Measurements from ENCODE around the gene BTBD17.

Gene BTBD17

GRCh38 chr17:74334393-74335039 is 27.2 kb downstream of the BTBD17 start:
- no peak for FAIRE-seq

DNA sequence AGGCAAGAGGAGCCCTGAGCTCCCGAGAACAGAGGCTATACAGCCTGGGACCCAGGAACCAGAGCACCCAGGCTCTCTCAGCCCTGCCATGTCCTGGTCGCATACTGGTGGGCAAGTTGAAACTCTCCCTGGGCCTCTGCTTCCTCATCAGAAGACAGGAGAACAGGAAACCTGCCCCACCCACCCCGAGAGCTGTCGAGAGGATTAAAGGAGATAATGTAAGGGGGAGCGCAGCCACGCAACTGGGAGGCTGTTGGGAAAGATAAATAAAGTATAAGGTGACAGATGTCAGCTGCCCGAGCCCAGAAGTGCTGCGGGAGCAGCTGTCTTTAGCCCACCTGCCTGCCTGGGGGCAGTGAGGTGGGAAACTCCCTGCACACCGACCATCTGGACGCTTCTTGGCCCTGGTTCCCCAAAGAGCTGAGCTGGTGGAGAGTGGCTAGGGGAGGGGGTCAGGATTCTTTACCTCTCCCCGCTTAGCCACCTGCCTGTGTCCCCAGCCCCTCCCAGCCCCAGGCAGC is 28.8 kb downstream of the BTBD17 start:
- no peak for FAIRE-seq

- no peak for FAIRE-seq
These were observed 29.5 kb downstream of the BTBD17 start for GRCh38 chr17:74332017-74332650.

- FAIRE-seq, result no peak
These were observed 31.2 kb downstream of the BTBD17 start for GRCh38 chr17:74330446-74330845.

DNA sequence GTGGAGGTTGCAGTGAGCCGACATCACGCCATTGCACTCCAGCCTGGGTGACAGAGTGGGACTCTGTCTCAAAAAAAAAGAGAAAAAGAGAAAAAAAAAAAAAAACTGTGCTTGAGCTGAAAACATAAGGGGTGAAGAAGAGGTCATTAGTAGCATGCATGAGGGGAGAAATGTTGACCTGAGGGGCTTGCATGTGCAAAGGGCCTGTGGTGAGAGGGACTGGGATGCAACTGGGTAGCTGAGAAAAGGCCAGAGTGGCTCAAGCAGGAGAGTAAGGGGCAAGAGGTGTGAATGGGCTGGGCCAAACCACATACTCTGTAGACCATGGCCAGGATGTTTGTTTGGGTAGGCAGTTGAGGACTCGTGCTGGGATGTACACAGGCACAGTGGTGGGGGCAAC is 32.3 kb downstream of the BTBD17 start:
- no peak for FAIRE-seq

- no peak for FAIRE-seq
These were observed 33.2 kb downstream of the BTBD17 start for GRCh38 chr17:74328487-74328886.

DNA sequence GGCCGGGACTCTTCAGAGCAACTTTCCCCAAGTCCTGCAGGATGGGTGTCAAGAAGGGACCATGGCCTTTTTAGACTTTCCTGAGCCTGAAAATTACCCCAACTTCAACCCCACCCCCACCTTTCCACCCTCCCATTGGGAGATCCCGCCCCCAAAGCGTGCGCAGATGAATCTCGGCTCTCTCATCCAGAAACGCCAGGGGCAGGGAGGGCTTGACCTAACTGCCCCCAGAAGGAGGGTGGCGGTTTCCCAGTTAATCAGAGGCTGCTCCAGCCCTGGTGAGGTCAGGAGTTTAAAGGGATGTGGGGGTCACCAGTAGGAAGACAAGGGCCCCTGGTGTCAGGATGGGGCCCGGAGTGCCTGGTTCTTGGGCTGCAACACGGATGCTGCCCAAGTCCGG is 35.2 kb downstream of the BTBD17 start:
- FAIRE-seq, result no peak

- FAIRE-seq, result no peak
These were observed 35.8 kb downstream of the BTBD17 start, which contains the start of gene KIF19 for GRCh38 chr17:74325743-74326379. Gene KIF19, plus strand, starts transcription at chr17:74326226. Its CDS starts 124 bp downstream, at chr17:74326350.

DNA sequence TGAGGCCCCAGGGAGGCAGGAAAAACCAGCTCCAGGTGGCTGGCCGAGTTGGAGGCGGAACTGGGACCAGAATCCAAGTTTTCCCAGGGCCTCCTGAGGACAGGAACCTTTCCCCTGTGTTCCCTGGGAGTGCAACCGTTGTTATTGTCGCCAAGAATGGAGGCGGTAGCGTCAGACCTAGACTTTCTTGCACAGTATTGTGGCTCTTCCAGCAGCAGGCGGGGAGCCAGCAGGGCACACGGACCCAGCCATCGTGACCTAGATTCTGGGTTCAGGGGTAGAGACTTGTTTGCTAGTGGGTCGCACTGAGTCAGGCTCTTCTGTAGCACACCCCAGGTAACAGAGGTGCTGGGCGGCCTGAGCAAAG is 36.3 kb downstream of the BTBD17 start:
- no peak for FAIRE-seq

GRCh38 chr17:74324521-74324920 is 37.1 kb downstream of the BTBD17 start:
- FAIRE-seq, result no peak

DNA sequence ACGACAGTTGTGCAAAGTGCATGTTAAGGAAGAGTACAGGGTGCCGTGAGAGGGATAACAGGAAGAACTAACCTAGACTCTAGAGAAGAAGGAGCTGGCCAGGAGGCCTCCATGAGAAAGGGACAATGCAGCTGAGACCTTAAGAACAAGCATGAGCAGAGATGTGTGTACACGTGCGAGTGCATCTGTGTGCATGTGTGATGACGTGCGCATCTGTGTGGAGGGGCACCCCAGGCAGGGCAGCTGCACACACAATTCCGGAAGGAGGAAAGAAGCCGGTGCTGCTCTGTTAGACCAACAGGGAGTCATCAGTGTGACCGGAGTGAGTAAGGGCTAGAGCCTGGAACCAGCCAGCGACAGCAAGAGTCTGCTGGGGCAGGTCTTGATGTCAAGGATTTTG is 43.3 kb downstream of the BTBD17 start:
- FAIRE-seq, result no peak

DNA sequence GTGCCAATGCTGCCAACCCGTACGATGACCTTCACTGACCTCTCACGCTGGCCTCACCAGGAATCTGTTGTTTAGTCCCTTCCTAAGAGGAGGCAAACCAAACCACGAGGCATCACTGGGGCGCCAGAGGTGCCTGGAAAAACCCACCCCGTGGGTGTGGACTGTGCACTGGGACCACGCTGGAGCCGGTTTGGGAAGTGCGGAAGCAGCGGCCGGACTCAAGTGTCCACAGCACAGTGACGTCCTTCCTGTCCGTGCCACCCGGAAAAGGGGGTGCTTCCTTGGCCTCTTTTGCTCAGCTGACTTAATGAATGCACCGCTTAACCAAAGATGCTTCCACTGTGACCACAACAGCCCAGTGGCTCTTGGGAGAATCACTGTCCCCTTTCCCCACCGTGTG is 44.6 kb downstream of the BTBD17 start:
- FAIRE-seq, result no peak

- FAIRE-seq, result no peak
These were observed 45.4 kb downstream of the BTBD17 start for GRCh38 chr17:74316220-74316619.

DNA sequence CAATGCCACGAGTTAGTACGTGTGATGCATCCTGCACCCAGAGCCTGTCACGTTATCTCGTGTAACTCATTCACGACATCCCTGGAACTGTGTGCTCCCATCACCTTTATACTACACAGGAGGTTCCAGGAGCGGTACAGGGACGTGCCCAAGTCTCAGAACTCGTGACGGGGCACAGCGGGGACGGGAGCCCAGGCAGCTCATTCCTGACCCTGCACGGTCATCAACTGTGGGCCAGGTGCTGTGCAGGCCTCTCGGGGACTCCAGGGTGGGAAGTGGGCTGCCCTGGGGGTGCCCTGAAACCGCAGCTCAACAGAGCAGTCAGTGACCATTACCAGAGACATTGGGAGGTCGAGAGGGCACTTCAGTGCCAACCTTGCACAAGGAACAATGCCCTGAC is 46.8 kb downstream of the BTBD17 start:
- FAIRE-seq, result no peak

DNA sequence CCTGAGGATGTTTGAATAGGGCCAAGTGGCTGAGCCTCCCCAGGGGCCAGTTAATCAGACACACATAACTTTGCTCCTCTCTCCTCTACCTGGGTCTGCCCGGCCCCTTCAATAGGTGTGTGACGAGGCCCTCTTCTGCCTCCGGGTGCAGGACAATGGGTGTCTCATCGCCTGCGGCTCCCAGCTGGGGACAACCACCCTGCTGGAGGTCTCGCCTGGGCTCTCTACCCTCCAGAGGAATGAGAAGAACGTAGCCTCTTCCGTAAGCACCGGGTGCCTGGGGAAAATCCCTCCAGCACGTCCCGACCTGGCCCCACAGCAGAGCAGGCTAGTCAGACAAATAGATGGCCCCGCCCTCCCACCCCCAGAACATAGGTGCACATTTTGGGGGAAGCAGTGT is 51.8 kb downstream of the BTBD17 start:
- FAIRE-seq, result no peak

GRCh38 chr17:74307984-74308773 is 53.5 kb downstream of the BTBD17 start:
- no peak for FAIRE-seq

All from TTC549 (cell line).